H1 (cell line): Measurements from ENCODE around the gene LDLRAD4.

ENCODE experiments used
- CEBPB ChIP-seq: IDR thresholded peaks from 2 replicates; pipeline ENCODE4 v1.6.1; 2012; ENCODE audit warnings: low read depth, low read length
- CREB1 ChIP-seq: IDR thresholded peaks from 2 replicates; pipeline ENCODE4 v1.6.1; 2012; ENCODE audit warnings: inconsistent platforms
- EZH2 ChIP-seq: fragments of 200-600 bp; sonication (generic); IDR thresholded peaks from 2 replicates; pipeline ENCODE4 v1.7.1; 2012; ENCODE audit warnings: low read depth, mild to moderate bottlenecking, moderate library complexity, low read length, inconsistent platforms; ENCODE audit not compliant: severe bottlenecking
- GABPA ChIP-seq: IDR thresholded peaks from 2 replicates; pipeline ENCODE4 v1.6.1; 2011; ENCODE audit warnings: mild to moderate bottlenecking, low read length, moderate library complexity, borderline replicate concordance; ENCODE audit not compliant: insufficient read depth
- JUN ChIP-seq: IDR thresholded peaks from 2 replicates; pipeline ENCODE4 v1.6.1; 2011; ENCODE audit warnings: low read depth, mild to moderate bottlenecking, improper control_type of control experiment, low read length
- POLR2A ChIP-seq, 2 experiments: IDR thresholded peaks; 1 replicate in 1 of 2; 2 replicates in 1 of 2; pipeline ENCODE4 v1.6.1; 2011; ENCODE audit warnings: low read depth in 2 of 2, low read length in 2 of 2, mild to moderate bottlenecking in 2 of 2; ENCODE audit errors: control extremely low read depth in 1 of 2
- SIN3A ChIP-seq, 2 experiments: IDR thresholded peaks in 1 of 2; conservative IDR thresholded peaks in 1 of 2; 2 replicates each; pipeline ENCODE4 v1.6.1; 2011 to 2012; ENCODE audit warnings: low read length in 2 of 2, improper control_type of control experiment in 1 of 2, low read depth in 1 of 2, mild to moderate bottlenecking in 1 of 2
- TAF1 ChIP-seq: IDR thresholded peaks from 2 replicates; pipeline ENCODE4 v1.6.1; 2011; ENCODE audit warnings: mild to moderate bottlenecking, low read depth, low read length
- TF ChIP-seq, protein P1 (sequence below), 3 experiments: IDR thresholded peaks; 1 replicate in 2 of 3; 2 replicates in 1 of 3; pipeline versions ENCODE4 v1.5.1 to v1.6.1; 2011; ENCODE audit warnings: low read length in 3 of 3, mild to moderate bottlenecking in 3 of 3, inconsistent platforms in 2 of 3, low read depth in 1 of 3, moderate library complexity in 1 of 3; ENCODE audit not compliant: insufficient read depth in 1 of 3; ENCODE audit errors: control extremely low read depth in 1 of 3
- TF ChIP-seq, protein P2 (sequence below): IDR thresholded peaks from 2 replicates; pipeline ENCODE4 v1.6.1; 2011; ENCODE audit warnings: low read length, improper control_type of control experiment

DNA sequence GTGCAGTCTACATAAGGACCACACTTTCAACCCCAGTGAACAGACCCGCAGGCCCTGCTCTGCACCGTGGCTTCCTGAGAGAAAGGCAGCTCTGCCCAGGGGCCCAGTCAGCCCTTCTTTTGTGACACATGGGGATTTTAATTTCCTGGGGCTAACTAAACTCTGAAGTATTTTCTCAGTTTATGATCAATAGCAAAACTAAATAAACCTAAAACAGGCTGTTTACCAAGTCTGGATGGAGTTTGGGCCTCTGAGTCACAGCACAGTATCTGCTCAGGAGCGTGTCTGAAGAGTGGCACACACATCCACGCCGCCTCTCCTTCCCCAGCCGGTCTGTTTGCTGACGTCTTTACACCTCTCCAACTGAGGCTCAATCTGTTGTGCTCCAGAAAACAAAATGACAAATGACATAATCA is 72.3 kb downstream of the LDLRAD4 start:
- TF ChIP-seq SIN3A (conservative IDR thresholded peaks at IDR 0.05 in 1 of 2, IDR thresholded peaks at IDR 0.05 in 1 of 2; ENCODE audit: low read depth in 1 of 2, low read length in 2 of 2) (no peak), TAF1 (no peak), EZH2 (no peak), GABPA (no peak), JUN (no peak), CEBPB (no peak), CREB1 (no peak), POLR2A (IDR thresholded peaks at IDR 0.05; ENCODE audit: control extremely low read depth in 1 of 2, low read depth in 2 of 2, low read length in 2 of 2) (no peak)
- TF ChIP-seq, protein P1, sequence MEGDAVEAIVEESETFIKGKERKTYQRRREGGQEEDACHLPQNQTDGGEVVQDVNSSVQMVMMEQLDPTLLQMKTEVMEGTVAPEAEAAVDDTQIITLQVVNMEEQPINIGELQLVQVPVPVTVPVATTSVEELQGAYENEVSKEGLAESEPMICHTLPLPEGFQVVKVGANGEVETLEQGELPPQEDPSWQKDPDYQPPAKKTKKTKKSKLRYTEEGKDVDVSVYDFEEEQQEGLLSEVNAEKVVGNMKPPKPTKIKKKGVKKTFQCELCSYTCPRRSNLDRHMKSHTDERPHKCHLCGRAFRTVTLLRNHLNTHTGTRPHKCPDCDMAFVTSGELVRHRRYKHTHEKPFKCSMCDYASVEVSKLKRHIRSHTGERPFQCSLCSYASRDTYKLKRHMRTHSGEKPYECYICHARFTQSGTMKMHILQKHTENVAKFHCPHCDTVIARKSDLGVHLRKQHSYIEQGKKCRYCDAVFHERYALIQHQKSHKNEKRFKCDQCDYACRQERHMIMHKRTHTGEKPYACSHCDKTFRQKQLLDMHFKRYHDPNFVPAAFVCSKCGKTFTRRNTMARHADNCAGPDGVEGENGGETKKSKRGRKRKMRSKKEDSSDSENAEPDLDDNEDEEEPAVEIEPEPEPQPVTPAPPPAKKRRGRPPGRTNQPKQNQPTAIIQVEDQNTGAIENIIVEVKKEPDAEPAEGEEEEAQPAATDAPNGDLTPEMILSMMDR (IDR thresholded peaks at IDR 0.05; ENCODE audit: control extremely low read depth in 1 of 3, insufficient read depth in 1 of 3, low read depth in 1 of 3, low read length in 3 of 3), result no peak
- TF ChIP-seq, protein P2, sequence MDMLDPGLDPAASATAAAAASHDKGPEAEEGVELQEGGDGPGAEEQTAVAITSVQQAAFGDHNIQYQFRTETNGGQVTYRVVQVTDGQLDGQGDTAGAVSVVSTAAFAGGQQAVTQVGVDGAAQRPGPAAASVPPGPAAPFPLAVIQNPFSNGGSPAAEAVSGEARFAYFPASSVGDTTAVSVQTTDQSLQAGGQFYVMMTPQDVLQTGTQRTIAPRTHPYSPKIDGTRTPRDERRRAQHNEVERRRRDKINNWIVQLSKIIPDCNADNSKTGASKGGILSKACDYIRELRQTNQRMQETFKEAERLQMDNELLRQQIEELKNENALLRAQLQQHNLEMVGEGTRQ, result no peak
